ENCODE measurements around the gene CTPS2.
A peak's percentile ranks its signal among the peaks of the same experiment; 100 is the strongest.
"Not testable (repeated sequence)": the region's sequence is repeated elsewhere in the genome, so short reads cannot be mapped to it uniquely, and the experiment has no call there.

CTPS2 gene

DNA sequence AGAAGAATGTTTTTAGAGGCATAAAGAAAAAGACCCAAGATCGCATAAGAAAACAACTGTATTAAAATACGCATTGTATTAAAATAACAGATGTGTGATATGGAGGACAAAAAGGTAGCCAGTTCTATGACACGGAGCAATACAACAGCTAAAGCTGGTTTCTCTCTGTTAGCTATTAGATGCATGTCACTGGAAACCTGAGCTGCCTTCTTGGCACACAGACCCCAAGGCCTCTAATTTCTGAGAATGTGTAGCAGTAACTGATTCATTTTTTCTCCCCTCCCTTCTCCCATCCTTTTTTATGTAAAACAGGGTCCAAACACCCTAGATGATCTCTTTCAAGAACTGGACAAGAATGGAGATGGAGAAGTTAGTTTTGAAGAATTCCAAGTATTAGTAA lies 58.4 kb downstream of the CTPS2 start:
- DNase-seq (ENCODE audit: low read depth), result peak; percentile 48

DNA sequence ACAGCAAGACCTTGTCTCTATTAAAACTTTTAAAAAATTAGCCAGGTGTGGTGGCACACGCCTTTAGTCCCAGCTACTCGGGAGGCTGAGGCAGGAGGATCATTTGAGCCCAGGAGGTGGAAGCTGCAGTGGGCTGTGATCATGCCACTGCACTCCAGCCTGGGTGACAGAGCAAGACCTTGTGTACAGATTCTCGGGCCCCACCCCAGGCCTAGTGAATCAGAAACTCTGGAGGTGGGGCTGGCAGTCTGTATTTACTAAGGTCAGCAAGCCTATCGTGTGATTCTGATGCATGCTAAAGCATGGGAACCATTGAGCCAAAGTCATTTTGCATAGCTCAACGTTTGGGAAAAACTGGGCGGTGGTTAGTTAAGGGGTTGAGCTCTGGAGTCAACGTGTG lies 59.0 kb downstream of the CTPS2 start:
- DNase-seq (ENCODE audit: low read depth), result peak; percentile 14

DNA sequence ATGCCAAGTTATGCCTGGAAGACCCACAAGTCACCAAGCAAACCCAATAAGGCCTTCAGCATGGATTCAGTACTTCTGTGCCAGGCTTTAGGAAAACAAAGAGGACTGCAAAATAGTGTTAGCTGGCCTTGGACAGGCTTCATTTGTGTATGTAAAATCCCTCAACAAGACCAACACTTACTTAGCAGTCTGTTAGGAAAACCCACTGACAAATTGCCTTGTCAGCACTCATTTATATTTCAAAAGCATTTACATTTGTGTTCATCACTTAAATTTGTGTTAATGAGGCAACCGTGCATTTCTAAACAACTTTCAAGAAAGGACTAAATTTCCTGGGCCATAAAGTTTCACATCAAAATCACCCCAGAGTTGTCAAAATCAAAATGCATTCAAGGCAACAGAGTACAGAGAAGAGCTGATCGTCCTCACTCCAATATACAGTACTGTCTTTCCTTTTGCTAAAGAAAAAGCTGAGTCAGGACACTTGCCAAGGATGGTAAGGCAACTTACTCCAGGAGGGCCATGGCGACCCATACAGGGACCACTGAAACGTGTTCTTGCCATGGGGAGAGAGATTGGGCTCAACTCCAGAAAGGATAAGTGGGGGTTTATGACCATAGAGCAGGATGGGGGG lies 61.0 kb downstream of the CTPS2 start:
- no peak for DNase-seq (ENCODE audit: low read depth)

DNA sequence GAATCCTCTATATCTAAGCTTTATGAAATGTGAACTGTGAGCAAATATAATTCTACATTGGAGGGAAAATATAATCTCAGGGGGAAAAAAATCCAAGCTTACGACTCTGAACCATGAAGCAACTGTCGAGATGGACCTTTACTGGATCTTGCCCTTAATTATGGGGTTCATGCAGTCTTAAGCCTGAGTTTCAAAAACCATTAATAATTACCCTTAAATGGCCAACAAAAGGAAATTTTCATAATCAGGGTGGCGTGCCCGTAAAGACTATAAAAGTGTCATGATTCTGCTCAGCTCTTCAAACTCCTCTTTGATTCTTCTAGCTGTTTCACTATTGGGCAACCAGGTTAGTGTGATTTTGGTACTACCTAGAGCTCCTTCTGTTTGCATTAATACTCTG lies 62.6 kb downstream of the CTPS2 start, which contains the start of gene S100G:
Gene S100G (plus strand): TSS at position 301 of the 400 bp plus-strand sequence. CDS start 849 bp downstream, outside the sequence.
- DNase-seq (ENCODE audit: low read depth), result no peak

DNA sequence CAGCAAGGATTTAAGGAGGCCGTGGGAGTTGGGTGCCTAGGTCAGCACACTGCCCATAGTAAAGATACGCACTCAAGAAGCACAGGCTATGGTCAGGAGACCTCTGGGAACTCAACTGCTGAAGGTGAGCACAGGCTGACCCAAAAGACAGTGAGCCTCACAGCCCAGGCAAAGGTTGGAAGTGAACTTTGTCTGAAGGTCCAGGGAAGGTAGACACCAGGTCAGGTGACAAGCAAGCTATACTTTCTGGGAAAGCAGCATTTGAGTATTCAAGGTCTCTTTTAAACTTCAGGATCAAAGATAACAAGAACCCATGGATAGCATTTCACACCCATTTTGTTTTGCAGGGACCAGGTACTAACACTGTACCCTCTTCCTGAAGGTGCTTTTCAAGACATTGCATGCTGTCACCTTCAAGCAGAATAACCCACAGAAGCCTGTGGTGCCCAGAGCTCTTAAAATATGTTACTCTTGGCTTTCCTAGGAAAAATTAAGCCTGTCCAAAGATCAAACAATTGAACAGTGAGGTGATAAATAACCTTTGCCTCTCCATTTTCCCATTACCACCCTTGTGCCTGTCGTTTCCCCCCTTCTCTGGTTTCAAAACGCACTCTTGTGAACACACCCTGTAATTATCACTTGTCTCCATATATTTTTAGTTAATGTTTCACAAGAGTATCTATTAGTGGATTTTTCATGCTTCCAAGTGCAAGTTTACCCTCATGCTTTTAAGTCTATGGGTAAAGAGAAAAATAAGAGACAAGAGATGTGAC lies 65.9 kb downstream of the CTPS2 start:
- DNase-seq (ENCODE audit: low read depth), result no peak

DNA sequence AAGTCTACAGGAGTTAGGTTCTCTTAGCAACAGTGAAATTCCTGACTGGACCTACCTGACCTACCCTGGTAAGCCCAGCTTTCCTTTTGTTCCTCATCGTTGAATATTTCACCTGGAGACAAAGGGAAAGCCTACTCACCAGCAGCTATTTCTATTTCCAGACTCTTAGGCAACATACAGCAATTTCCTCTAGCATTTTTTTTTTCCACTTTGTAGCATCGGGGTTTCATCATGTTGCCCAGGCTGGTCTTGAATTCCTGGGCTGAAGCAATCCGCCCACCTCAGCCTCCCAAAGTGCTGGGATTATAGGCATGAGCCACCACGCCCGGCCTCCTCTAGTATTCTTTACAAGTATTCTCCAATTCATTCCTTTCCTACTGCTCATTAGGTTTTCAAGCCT lies 69.3 kb downstream of the CTPS2 start:
- DNase-seq (ENCODE audit: low read depth), result peak; percentile 78

DNA sequence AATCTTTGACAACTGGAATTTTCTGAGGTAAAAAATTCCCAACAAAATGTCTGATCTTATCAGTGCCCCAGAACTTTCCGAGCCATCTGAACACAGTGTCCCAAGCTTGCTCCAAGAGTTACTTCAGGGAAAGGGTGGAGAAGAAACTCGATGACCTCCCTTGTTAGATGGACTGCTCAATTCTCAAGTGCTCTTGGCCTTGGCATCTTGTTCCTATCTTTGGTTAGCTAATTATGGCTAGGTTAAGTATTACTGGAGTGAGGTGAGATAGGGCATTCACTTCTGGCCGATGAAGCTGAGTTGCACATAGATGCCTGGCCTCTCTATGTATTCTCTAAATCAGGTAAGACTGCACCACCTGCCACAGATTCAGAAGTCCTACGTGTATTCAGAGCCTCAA lies 71.6 kb downstream of the CTPS2 start:
- DNase-seq (ENCODE audit: low read depth), result no peak

DNA sequence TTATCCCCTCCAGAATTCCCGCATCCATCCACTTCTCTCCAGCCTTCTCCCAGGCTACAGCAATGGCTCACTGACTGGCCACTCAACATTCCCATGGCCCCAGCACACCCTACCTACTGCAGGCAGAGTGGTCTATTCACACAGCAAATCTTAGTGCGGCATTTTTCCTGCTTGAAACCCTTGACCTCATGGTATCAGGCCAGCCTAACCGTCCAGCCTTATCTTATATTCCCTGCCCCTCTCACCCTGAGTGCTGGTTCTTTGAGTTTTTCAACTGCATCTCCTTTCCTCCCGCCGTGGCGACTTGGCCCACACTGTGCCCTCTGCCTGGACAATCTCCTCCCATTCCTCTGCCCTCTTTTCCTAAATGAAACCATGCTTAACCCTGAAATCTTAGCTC lies 72.5 kb downstream of the CTPS2 start:
- DNase-seq (ENCODE audit: low read depth), result no peak

DNA sequence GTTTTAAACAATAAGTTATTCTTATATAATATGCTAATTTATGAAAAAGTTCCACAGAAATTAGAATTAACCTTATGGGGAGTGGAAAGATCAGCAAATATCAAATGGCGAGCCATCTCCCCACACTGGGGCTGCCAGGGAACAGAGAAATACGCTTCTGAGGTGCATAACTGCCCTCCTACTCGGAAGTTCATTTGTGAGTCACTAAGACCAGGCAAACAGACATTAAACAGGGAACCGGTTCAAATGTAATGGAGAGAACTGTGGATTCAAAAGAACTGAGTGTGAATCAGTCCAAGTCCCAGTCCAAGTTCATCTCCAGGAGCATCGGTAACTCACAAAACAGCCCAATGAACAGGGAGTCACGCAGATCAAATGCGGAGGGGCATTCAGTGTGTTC lies 73.9 kb downstream of the CTPS2 start:
- DNase-seq (ENCODE audit: low read depth), result peak; percentile 56

DNA sequence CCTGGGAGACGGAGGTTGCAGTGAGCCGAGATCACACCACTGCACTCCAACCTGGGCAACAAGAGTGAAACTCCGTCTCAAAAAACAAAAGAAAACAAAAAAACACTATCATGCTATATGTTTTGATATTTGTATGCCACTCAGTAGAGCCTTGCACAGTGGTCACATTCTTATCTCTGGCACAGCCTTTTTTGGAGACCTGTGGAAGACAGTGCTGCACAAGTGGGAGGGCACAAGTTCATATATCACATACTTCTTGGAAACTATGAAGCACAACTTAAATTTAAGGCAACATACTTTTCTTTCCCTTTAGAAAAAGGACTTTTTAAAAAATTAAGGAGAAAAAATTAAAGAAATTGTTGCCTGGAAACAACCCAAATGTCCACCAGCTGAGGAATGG lies 76.9 kb downstream of the CTPS2 start:
- DNase-seq (ENCODE audit: low read depth), result no peak

DNA sequence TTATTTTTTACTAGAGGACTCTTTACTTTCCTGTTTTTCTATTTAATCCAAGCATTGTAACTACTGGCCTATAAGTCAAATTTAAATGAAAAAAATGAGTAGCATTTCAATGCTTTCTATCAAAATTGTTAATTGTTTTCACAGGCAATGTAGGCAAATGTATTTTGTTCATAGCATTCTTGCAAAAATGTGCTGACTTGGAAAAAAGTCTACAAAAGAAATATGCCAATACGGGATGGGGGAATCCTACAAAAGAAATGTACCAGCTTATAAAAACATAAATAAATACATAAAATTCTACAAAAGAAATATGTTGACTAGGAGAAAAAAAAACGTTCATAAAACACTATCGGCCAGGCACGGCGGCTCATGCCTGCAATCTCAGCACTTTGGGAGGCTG lies 77.4 kb downstream of the CTPS2 start:
- no peak for DNase-seq (ENCODE audit: low read depth)

DNA sequence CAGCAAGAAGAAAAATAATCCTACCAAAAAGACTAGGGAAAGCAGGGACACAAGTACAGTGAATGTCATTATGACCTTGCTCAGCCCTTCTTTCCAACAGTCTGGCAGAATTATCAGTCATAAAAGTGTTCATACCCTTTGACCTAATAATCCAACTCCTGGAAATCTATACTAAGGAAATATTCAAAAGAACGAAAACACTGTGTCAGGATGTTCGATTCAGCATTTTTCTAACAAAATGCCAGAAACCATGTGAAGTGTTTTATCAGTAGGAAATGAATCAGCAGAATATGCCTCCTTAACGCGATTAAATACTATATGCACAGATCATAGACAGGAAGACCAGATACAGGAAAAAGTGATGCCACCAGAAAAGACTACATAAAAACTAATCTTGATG lies 78.7 kb downstream of the CTPS2 start:
- DNase-seq (ENCODE audit: low read depth), result peak; percentile 58

DNA sequence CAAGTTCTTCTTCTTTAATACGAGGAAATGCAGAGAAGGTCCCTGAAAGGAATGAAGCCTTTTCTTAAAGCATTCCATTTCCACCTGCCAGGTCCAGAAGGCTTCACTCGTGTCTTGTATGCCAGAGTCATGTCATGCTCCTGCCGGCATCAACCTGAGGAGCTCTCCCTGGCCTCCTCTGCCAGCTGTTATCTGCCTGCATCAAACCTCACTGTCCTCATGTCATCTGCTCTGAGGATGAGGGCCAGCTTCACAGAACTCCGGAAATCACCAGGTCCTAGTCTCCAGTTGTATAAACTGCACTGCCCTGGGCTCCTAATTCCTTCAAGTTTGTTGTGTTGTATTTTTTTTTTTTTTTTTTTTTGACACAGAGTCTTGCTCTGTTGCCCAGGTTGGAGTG lies 82.6 kb downstream of the CTPS2 start:
- no peak for DNase-seq (ENCODE audit: low read depth)

DNA sequence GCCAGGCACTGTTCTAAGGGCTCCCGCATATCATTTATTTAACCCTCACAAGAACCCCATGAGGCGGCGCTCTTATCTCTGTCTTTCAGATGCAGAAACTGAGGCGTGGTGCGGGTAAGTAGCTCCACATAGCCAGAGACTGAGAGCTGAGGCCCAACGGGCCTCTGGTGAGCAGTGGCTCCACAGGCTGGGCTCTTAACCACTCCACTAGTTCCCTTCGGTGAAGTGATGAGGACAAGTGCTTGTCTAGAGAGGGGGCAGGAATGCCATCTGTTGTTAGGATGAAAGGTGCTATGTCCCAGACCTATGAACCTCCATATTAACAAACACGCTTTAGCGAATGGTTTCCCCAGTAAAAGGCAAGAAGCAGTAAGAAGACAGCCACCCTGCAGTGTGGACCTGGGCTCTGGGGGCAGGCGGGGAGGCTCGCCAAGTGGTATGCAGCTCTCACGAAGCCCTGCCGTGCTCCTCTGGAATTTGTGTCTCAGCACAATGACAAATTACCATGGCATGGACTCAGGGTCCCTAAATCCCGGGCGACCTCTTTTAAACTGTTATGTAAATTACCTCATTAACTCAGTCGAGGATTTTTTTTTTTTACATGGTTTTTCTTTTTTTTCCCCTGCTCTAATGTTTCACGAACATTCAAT lies 83.4 kb downstream of the CTPS2 start:
- DNase-seq (ENCODE audit: low read depth), result no peak

DNA sequence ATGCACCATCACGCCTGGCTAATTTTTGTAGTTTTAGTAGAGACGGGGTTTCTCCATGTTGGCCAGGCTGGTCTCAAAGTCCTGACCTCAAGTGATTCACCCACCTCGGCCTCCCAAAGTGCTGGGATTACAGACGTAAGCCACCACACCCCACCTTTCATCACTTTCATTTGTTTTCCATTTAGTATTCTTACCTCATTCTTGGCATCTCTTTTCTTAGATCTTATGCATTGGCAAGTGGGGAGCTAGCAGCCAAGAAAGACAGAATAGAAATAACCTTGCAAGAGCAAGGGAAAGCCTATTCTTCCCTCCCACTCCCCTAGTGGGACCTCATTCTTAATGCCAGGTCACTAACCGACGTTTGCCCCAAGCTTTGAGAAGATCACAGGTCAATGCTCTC lies 84.0 kb downstream of the CTPS2 start:
- peak; percentile 65 for DNase-seq (ENCODE audit: low read depth)

DNA sequence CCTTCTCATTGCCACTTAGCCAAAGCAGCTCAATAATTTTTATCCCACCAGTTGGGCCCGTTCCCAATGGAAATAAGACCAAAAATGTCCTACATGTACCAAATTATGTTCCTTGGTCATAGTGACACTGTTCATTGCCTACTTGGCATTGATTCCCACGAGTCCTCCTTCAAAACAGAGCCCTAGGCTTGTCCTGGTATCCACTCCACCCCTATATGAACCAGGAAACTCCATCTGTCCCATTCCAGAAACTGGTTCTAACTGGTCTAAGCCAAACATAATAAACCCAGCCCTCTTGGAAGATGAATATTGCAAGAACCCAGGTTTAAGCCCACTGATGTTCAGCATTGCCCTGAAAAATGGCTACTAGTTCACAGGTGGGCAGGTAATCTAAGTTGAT lies 93.4 kb downstream of the CTPS2 start:
- DNase-seq (ENCODE audit: low read depth), result no peak

DNA sequence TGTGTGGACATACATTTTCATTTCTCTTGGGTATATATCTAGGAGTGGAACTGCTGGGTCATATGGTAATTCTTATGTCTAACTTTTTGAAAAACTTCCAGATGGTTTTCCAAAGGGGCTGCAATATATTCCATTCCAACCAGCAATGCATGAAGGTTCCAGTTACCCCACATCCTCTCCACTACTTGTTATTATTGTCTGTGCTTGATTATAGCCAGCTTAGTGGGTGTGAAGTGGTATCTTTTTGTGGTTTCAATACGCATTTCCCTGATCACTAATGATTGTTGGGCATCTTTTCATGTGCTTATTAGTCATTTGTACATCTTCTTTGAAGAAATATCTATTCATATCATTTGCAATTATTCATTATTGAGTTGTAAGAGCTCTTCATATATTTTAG lies 94.0 kb downstream of the CTPS2 start:
- DNase-seq (ENCODE audit: low read depth), result no peak

DNA sequence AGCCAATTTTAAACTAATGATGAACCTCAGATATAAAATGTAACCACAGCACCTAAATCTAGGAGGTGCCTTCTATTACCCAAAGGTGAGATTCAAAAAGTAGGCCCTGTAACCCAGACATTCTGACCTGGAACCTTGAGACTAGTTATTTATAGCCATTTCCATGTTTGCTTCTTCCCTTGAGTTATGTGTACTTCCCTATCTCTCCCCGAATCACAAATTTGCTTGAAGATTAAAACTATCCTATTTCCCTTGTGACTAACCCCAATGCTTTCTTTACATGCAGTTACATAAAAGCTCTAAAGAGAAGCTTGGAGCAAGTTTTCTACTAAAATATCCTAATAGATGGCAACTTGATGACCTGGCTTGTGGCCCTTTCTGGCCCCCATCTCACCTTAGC lies 95.1 kb downstream of the CTPS2 start:
- no peak for DNase-seq (ENCODE audit: low read depth)

DNA sequence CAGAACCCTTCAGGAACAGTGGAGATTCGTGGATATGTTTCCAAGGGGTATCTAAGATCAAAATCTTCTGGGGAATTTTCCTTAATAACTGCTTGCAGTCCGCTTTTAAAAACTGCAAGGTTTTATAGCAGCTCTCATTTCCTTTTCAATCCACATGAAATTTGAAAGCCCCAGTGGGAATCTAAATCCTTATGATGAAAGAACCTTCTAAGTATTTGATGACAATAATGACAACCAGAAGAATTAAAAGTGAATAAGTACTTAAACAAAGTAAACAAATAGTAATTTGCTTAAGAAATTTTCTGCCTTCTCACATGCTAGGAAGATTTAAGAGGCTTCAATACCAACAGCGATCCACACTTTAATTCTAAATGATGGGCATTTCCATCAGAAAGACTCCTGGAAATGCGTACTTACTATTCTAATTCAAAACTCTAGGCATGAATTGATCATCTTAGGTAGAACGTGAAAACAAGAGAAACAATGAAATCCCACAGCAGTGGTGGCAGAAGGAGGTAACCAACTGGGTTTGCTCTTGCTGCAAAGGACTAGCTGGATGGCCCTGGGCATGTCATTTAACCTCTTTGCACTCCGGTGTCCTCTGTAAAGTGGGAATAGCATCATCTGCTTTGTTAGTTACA lies 100.1 kb downstream of the CTPS2 start:
- no peak for DNase-seq (ENCODE audit: low read depth)

DNA sequence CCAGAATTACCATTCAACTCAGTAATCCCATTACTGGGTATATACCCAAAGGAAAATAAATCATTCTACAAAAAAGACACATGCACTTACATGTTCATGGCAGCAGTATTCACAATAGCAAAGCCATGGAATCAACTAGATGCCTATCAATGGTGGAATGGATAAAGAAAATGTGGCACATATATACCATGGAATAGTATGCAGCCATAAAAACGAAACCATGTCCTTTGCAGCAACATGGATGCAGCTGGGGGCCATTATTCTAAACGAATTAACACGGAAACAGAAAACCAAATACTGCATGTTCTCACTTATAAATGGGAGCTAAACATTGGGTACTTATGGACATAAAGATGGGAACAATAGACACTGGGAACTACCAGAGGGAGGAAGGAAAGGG lies 101.8 kb downstream of the CTPS2 start:
- not testable (repeated sequence) for DNase-seq (ENCODE audit: low read depth)

DNA sequence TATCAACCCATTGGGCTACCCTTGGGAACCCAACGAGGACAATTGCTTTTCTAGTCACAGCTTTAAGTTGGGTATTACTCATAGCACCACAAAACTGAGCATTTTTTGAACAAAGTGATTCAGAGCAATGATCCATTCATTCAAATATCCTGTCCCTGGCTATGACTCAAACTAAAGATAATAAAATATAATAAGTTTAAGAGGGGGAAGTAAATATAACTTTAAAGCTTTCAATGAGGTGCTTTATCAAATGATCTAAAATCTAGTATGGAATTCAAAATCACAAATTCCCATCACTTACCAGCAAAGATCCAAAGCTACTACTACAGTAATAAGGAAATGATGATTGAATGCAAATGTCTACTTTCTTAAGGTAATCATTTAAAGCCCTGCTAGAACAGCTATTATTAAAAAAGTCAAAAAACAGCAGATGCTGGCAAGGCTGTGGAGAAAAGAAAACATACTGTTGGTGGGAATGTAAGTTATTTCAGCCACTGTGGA lies 102.3 kb downstream of the CTPS2 start:
- peak; percentile 62 for DNase-seq (ENCODE audit: low read depth)

DNA sequence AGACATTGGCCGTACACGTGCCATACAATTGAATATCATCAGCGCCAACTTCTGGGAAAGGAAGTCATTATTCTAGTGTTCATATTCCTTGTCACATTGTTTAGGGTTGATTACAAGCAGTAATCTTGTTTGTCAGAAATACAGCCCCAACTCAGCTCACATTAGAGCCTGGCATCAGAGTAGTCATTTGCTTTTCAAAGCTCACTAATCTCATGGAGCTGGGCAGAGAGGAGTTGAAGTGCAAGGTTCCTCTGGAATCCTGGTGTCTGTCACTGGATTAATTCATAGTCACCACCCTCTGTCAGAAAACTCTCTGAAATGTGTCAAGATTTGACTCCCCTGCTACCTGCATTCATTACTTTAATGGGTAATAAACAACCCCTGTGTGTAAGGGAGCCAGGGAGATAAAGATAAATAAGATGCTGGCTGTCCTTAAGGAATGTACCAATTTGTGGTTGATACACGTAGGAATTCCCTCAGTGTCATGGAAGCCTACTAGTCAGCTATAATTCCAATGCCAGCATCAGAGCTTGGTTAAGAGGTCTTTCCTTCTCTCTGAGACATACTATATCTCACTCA lies 106.2 kb downstream of the CTPS2 start:
- peak; percentile 5 for DNase-seq (ENCODE audit: low read depth)
